Kasumi-1 (cell line): ENCODE data around the gene TRAPPC2L.
A peak's percentile ranks its signal among the peaks of the same experiment; 100 is the strongest.

Source experiments
- DNase-seq, 2 experiments: peaks; one replicate each; lab custom pipeline; 2025; lab: John Stamatoyannopoulos, UW

The TRAPPC2L gene

GRCh38 chr16:88856828-88857727 is at the start of gene TRAPPC2L, which contains the start of gene GALNS:
TRAPPC2L (plus strand) TSS chr16:88857127; CDS start chr16:88857151, 24 bp downstream.
GALNS (minus strand) TSS chr16:88856947; CDS start chr16:88856877, 70 bp downstream.
- peak; percentile 78 to 86 for DNase-seq

- no peak for DNase-seq
Measured at GRCh38 chr16:88807142-88807625, 49.7 kb upstream of the TRAPPC2L start.

- DNase-seq: no peak
Measured at GRCh38 chr16:88807626-88808453, 49.1 kb upstream of the TRAPPC2L start.

GRCh38 chr16:88809068-88809675 is 47.8 kb upstream of the TRAPPC2L start:
- no peak for DNase-seq

- DNase-seq: no peak
Measured at GRCh38 chr16:88809676-88810165, 47.2 kb upstream of the TRAPPC2L start.

- DNase-seq: peak; percentile 28 to 38
Measured at GRCh38 chr16:88810166-88810911, 46.6 kb upstream of the TRAPPC2L start.

- DNase-seq: peak; percentile 53 to 62
Measured at GRCh38 chr16:88810912-88811768, 45.8 kb upstream of the TRAPPC2L start.

GRCh38 chr16:88811769-88812512 is 45.0 kb upstream of the TRAPPC2L start, which contains the start of gene APRT:
APRT (minus strand) TSS chr16:88811928; CDS start chr16:88811899, 29 bp downstream.
- DNase-seq: peak; percentile 83 to 89

- peak; percentile 33 to 59 for DNase-seq
Measured at GRCh38 chr16:88812513-88813268, 44.2 kb upstream of the TRAPPC2L start.

- no peak for DNase-seq
Measured at GRCh38 chr16:88813269-88814143, 43.4 kb upstream of the TRAPPC2L start.

GRCh38 chr16:88814144-88814502 is 42.8 kb upstream of the TRAPPC2L start:
- DNase-seq: no peak

- no peak for DNase-seq
Measured at GRCh38 chr16:88815227-88815626, 41.7 kb upstream of the TRAPPC2L start.

- peak; percentile 10 to 19 for DNase-seq
Measured at GRCh38 chr16:88815901-88816589, 40.9 kb upstream of the TRAPPC2L start.

- DNase-seq: no peak
Measured at GRCh38 chr16:88816736-88817535, 40.0 kb upstream of the TRAPPC2L start.

GRCh38 chr16:88817785-88818574 is 38.9 kb upstream of the TRAPPC2L start:
- DNase-seq: no peak

- no peak for DNase-seq
Measured at GRCh38 chr16:88818575-88818874, 38.4 kb upstream of the TRAPPC2L start.
